IMR-90 (cell line): ENCODE measurements around the gene ZNF653. TPM values are rescaled to one million over a fixed set of nuclear protein-coding genes. Genes with fewer than 3 reads are reported as not detected.

ENCODE experiments used
- ATAC-seq: fragments of 200-7000 bp; cut with Tn5 transposase; 2 replicates; pipeline ENCODE4 v1.9.1; 2020; ENCODE audit warnings: low read depth, mild to moderate bottlenecking, moderate library complexity
- BruUV-seq: library from RNA; stranded (reverse); fragments of 400-500 nt; replicated peaks from 2 replicates; lab custom pipeline; 2021; lab: Mats Ljungman, UMichigan
- CTCF ChIA-PET: fragments of 300-600 bp; formaldehyde crosslinking; extraction: SDS; loops from one replicate; lab custom pipeline; 2021; ENCODE audit warnings: antibody characterized with exemption; lab: Yijun Ruan, JAX
- POLR2A ChIA-PET: fragments of 300-600 bp; sonication (Branson Sonifier 250); formaldehyde crosslinking; loops from one replicate; lab custom pipeline; 2022; ENCODE audit warnings: antibody characterized with exemption; ENCODE audit not compliant: unreplicated experiment; lab: Charles Lee
- DNase-seq: peaks from one replicate; pipeline ENCODE4 v3.0.0; 2013
- H2AFZ ChIP-seq: replicated peaks from 2 replicates; pipeline ENCODE3; 2013; ENCODE audit warnings: low read length, mild to moderate bottlenecking; ENCODE audit not compliant: poor library complexity
- H2AK5ac ChIP-seq: 2 replicates; pipeline ENCODE4 v1.6.1; 2013; ENCODE audit warnings: low read depth, low read length, inconsistent platforms
- H2AK9ac ChIP-seq: replicated peaks from 2 replicates; pipeline ENCODE3; 2013; ENCODE audit warnings: mild to moderate bottlenecking, low read depth, low read length, moderate library complexity; ENCODE audit not compliant: poor library complexity
- H2BK120ac ChIP-seq: 2 replicates; pipeline ENCODE4 v1.6.1; 2013; ENCODE audit warnings: low read depth, low read length, inconsistent platforms
- H2BK15ac ChIP-seq: 3 replicates; pipeline ENCODE4 v1.6.1; 2013; ENCODE audit warnings: low read depth, low read length, inconsistent platforms
- H2BK20ac ChIP-seq: 2 replicates; pipeline ENCODE4 v1.6.1; 2013; ENCODE audit warnings: low read depth, mild to moderate bottlenecking, inconsistent platforms, low read length, moderate library complexity
- H2BK5ac ChIP-seq: 2 replicates; pipeline ENCODE4 v1.6.1; 2013; ENCODE audit warnings: mild to moderate bottlenecking, low read depth, low read length, inconsistent platforms; ENCODE audit not compliant: poor library complexity, severe bottlenecking
- H3K14ac ChIP-seq: replicated peaks from 2 replicates; pipeline ENCODE4 v1.6.1; 2013; ENCODE audit warnings: low read depth, low read length, inconsistent platforms
- H3K18ac ChIP-seq: 2 replicates; pipeline ENCODE4 v1.6.1; 2013; ENCODE audit warnings: low read depth, low read length, control low read depth
- H3K23ac ChIP-seq: 2 replicates; pipeline ENCODE4 v1.6.1; 2013; ENCODE audit warnings: low read depth, low read length, inconsistent platforms
- H3K27ac ChIP-seq: 2 replicates; pipeline ENCODE4 v1.5.1; 2013; ENCODE audit warnings: mild to moderate bottlenecking, control low read depth, low read length; ENCODE audit not compliant: insufficient read depth
- H3K27me3 ChIP-seq: 2 replicates; pipeline ENCODE4 v1.6.1; 2013; ENCODE audit warnings: low read length; ENCODE audit not compliant: control insufficient read depth, insufficient read depth
- H3K36me3 ChIP-seq: 2 replicates; pipeline ENCODE4 v1.6.1; 2013; ENCODE audit warnings: low read length, mixed read lengths; ENCODE audit not compliant: control insufficient read depth, insufficient read depth
- H3K4ac ChIP-seq: 2 replicates; pipeline ENCODE4 v1.6.1; 2013; ENCODE audit warnings: low read depth, low read length, inconsistent platforms
- H3K4me1 ChIP-seq: 2 replicates; pipeline ENCODE4 v1.6.1; 2013; ENCODE audit warnings: low read length, mixed read lengths; ENCODE audit not compliant: control insufficient read depth, insufficient read depth
- H3K4me2 ChIP-seq: 2 replicates; pipeline ENCODE4 v1.6.1; 2013; ENCODE audit warnings: low read depth, mild to moderate bottlenecking, control low read depth, low read length, moderate library complexity
- H3K4me3 ChIP-seq: 2 replicates; pipeline ENCODE4 v1.5.1; 2013; ENCODE audit warnings: low read depth, mild to moderate bottlenecking, control low read depth, low read length, moderate library complexity; ENCODE audit not compliant: insufficient read depth
- H3K56ac ChIP-seq: 2 replicates; pipeline ENCODE4 v1.6.1; 2013; ENCODE audit warnings: low read length, inconsistent platforms; ENCODE audit not compliant: insufficient read depth; ENCODE audit errors: extremely low read depth
- H3K79me1 ChIP-seq, 2 experiments: 2 replicates each; pipeline ENCODE4 v1.6.1; 2013; ENCODE audit warnings: low read length in 2 of 2, inconsistent platforms in 1 of 2, low read depth in 1 of 2
- H3K9ac ChIP-seq: 2 replicates; pipeline ENCODE4 v1.6.1; 2013; ENCODE audit warnings: low read depth, low read length, control low read depth
- H3K9me1 ChIP-seq: 2 replicates; pipeline ENCODE4 v1.6.1; 2013; ENCODE audit warnings: low read length, inconsistent platforms; ENCODE audit not compliant: insufficient read depth
- H3K9me3 ChIP-seq: 2 replicates; pipeline ENCODE4 v1.6.1; 2013; ENCODE audit warnings: low read length; ENCODE audit not compliant: control insufficient read depth, insufficient read depth
- H4K20me1 ChIP-seq: 2 replicates; pipeline ENCODE4 v1.6.1; 2013; ENCODE audit warnings: low read length, inconsistent platforms; ENCODE audit not compliant: insufficient read depth
- H4K5ac ChIP-seq: 2 replicates; pipeline ENCODE4 v1.6.1; 2013; ENCODE audit warnings: mild to moderate bottlenecking, low read depth, low read length, control low read depth
- H4K8ac ChIP-seq, 2 experiments: 2 replicates each; pipeline ENCODE4 v1.6.1; 2013; ENCODE audit warnings: low read depth in 2 of 2, low read length in 2 of 2, control low read depth in 1 of 2, inconsistent platforms in 1 of 2
- H4K91ac ChIP-seq: 2 replicates; pipeline ENCODE4 v1.6.1; 2013; ENCODE audit warnings: low read depth, low read length, inconsistent platforms; ENCODE audit not compliant: insufficient read depth
- BHLHE40 ChIP-seq: fragments of 150-350 bp; IDR thresholded peaks from 2 replicates; pipeline ENCODE4 v1.6.1; 2016; ENCODE audit warnings: mild to moderate bottlenecking, low read depth, low read length
- CHD1 ChIP-seq: IDR thresholded peaks from 2 replicates; pipeline ENCODE4 v1.6.1; 2012; ENCODE audit warnings: low read depth, low read length, improper control_type of control experiment
- MAFK ChIP-seq: IDR thresholded peaks from 2 replicates; pipeline ENCODE4 v1.6.1; 2012; ENCODE audit warnings: low read depth, low read length, improper control_type of control experiment
- MAZ ChIP-seq: IDR thresholded peaks from 2 replicates; pipeline ENCODE4 v1.6.1; 2012; ENCODE audit warnings: low read depth, mild to moderate bottlenecking, low read length, improper control_type of control experiment, moderate library complexity, borderline replicate concordance
- NFE2L2 ChIP-seq: fragments of 150-350 bp; IDR thresholded peaks from 2 replicates; pipeline ENCODE4 v1.6.1; 2016; ENCODE audit warnings: low read depth, mild to moderate bottlenecking, low read length
- POLR2A ChIP-seq: IDR thresholded peaks from 2 replicates; pipeline ENCODE4 v1.6.1; 2012; ENCODE audit warnings: mild to moderate bottlenecking, low read depth, low read length
- RAD21 ChIP-seq: IDR thresholded peaks from 2 replicates; pipeline ENCODE4 v1.6.1; 2012; ENCODE audit warnings: low read length, improper control_type of control experiment
- RFX5 ChIP-seq: IDR thresholded peaks from 2 replicates; pipeline ENCODE4 v1.8.0; 2012; ENCODE audit warnings: low read depth, mild to moderate bottlenecking, low read length, moderate library complexity
- WGBS, 2 experiments: methylation state at CpG; one replicate each; pipeline versions ENCODE4 v1.1.5 to v1.1.7; 2013; ENCODE audit warnings: missing lambda C conversion rate in 2 of 2; ENCODE audit not compliant: insufficient read length in 1 of 2; ENCODE audit errors: extremely low coverage in 2 of 2; 5-methylcytosine and 5-hydroxymethylcytosine counted together
- dilution Hi-C: fragments of 300-500 bp; cut with HindIII; formaldehyde crosslinking; loops from one replicate; pipeline ENCODE4 v1.14.3; 2018; ENCODE audit warnings: low sequenced_read_pairs; ENCODE audit not compliant: unreplicated experiment
- in situ Hi-C: fragments of 300-500 bp; cut with MboI; formaldehyde crosslinking; loops from 3 replicates; pipeline ENCODE4 v1.14.3; 2019; ENCODE audit warnings: low sequenced_read_pairs, inconsistent platforms, mixed read lengths
- intact Hi-C: fragments of 100-400 bp; cut with micrococcal nuclease; formaldehyde crosslinking; loops from 2 replicates; pipeline ENCODE4 v1.10.0; 2022
- polyA plus RNA-seq, 3 experiments: library from polyadenylated mRNA; depleted of rRNA; stranded (reverse); fragments of >200 nt; gene quantifications; 2 replicates each; pipeline ENCODE4 v1.2.3, GENCODE V29; 2012; ENCODE audit warnings: low replicate concordance in 1 of 3
- total RNA-seq: library from RNA; depleted of rRNA; stranded (reverse); fragments of >200 nt; gene quantifications from 2 replicates; pipeline ENCODE4 v1.2.3, GENCODE V29; 2012
- TF ChIP-seq, protein P1 (sequence below): fragments of 150-350 bp; IDR thresholded peaks from 2 replicates; pipeline ENCODE4 v1.6.1; 2016; ENCODE audit warnings: low read depth, mild to moderate bottlenecking, low read length, moderate library complexity, borderline replicate concordance
- TF ChIP-seq, protein P2 (sequence below): fragments of 150-350 bp; IDR thresholded peaks from 2 replicates; pipeline ENCODE4 v1.6.1; 2017; ENCODE audit warnings: mild to moderate bottlenecking, antibody characterized with exemption, low read length, low read depth
- TF ChIP-seq, protein P3 (sequence below): conservative IDR thresholded peaks from 2 replicates; pipeline ENCODE4 v1.5.1; 2012; ENCODE audit warnings: mild to moderate bottlenecking, low read depth, low read length, improper control_type of control experiment

ZNF653 gene
- total and polyA plus RNA-seq, 2 of the 4 experiments (the other 2 are of a cell fraction): 3.9 to 9.0 TPM

DNA sequence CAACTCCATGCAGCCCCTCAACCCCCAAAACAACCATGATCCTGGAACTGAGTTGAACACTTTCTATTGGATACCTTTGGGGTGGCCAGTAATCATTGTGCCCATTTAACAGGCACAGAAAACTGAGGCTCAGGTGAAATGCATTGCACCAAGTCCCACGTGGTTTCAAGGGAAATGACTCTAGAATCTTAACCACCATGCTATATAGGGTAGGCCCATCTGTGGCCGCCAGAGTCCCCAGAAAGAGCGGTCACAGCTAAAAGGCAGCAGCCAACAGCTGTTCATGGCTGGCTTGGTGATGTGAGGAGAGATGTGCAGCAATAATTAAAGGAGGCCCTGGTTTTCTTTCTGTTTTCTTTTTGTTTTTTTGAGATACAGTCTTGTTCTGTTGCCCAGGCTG lies 35.6 kb upstream of the ZNF653 start:
- H3K27me3 ChIP-seq: no peaks in the 10 kb centered on the region
- no peak overlapping the region for H2BK120ac ChIP-seq
- POLR2A ChIA-PET: no interaction called here
- H3K9me1 ChIP-seq: peaks cover 11% of the 10 kb centered on the region
- no peak overlapping the region for H2BK15ac ChIP-seq
- DNase-seq: no peak
- no peak overlapping the region for H2BK5ac ChIP-seq
- no peak overlapping the region for H3K23ac ChIP-seq
- H4K5ac ChIP-seq: no peak overlapping the region
- 0 out of 2 replicates have a peak overlapping the region, but pooled peaks have one; percentile 8 for H2AK5ac ChIP-seq
- no peak for ATAC-seq
- H3K36me3 ChIP-seq: peaks cover 11% of the 10 kb centered on the region
- CTCF ChIA-PET: no interaction called here
- no peak overlapping the region for H4K91ac ChIP-seq
- dilution Hi-C loops (no loop called here), intact Hi-C loops (no loop called here), in situ Hi-C loops (no loop called here)
- H3K79me1 ChIP-seq: peaks cover 7 to 25% of the 10 kb centered on the region in 2 experiments
- no peak overlapping the region for H3K56ac ChIP-seq
- no CpG with 5 or more reads among the region's 3 CpGs for WGBS, 2 experiments
- no peak overlapping the region for H3K4me2 ChIP-seq
- H4K20me1 ChIP-seq: no peaks in the 10 kb centered on the region
- no TSS peak for BruUV-seq
- H3K4ac ChIP-seq: no peak overlapping the region
- H3K18ac ChIP-seq: no peak overlapping the region
- peaks cover 16% of the 10 kb centered on the region for H3K4me1 ChIP-seq
- H2AK9ac ChIP-seq: no peak overlapping the region
- H2BK20ac ChIP-seq: no peak overlapping the region
- TF ChIP-seq CHD1 (no peak), RAD21 (no peak), BHLHE40 (no peak), POLR2A (no peak), MAFK (no peak), MAZ (no peak), RFX5 (no peak), NFE2L2 (no peak)
- TF ChIP-seq, protein P1, sequence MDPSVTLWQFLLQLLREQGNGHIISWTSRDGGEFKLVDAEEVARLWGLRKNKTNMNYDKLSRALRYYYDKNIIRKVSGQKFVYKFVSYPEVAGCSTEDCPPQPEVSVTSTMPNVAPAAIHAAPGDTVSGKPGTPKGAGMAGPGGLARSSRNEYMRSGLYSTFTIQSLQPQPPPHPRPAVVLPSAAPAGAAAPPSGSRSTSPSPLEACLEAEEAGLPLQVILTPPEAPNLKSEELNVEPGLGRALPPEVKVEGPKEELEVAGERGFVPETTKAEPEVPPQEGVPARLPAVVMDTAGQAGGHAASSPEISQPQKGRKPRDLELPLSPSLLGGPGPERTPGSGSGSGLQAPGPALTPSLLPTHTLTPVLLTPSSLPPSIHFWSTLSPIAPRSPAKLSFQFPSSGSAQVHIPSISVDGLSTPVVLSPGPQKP: no peak
- TF ChIP-seq, protein P2, sequence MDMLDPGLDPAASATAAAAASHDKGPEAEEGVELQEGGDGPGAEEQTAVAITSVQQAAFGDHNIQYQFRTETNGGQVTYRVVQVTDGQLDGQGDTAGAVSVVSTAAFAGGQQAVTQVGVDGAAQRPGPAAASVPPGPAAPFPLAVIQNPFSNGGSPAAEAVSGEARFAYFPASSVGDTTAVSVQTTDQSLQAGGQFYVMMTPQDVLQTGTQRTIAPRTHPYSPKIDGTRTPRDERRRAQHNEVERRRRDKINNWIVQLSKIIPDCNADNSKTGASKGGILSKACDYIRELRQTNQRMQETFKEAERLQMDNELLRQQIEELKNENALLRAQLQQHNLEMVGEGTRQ: no peak
- TF ChIP-seq, protein P3, sequence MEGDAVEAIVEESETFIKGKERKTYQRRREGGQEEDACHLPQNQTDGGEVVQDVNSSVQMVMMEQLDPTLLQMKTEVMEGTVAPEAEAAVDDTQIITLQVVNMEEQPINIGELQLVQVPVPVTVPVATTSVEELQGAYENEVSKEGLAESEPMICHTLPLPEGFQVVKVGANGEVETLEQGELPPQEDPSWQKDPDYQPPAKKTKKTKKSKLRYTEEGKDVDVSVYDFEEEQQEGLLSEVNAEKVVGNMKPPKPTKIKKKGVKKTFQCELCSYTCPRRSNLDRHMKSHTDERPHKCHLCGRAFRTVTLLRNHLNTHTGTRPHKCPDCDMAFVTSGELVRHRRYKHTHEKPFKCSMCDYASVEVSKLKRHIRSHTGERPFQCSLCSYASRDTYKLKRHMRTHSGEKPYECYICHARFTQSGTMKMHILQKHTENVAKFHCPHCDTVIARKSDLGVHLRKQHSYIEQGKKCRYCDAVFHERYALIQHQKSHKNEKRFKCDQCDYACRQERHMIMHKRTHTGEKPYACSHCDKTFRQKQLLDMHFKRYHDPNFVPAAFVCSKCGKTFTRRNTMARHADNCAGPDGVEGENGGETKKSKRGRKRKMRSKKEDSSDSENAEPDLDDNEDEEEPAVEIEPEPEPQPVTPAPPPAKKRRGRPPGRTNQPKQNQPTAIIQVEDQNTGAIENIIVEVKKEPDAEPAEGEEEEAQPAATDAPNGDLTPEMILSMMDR: no peak
- no peaks in the 10 kb centered on the region for H3K9me3 ChIP-seq
- H4K8ac ChIP-seq: no peak overlapping the region
- no peak overlapping the region for H3K14ac ChIP-seq
- H3K4me3 ChIP-seq: no peak overlapping the region
- H3K9ac ChIP-seq: no peak overlapping the region
- H3K27ac ChIP-seq: no peak overlapping the region
- no peak overlapping the region for H2AFZ ChIP-seq
